ENCODE measurements around the gene CLDN24. TPM values are rescaled to one million over a fixed set of nuclear protein-coding genes. Genes with fewer than 3 reads are reported as not detected.

CLDN24 gene
- total RNA-seq, 1 experiment from 2014 or later: not detected

- H3K36me3 Mint-ChIP-seq (ENCODE audit: insufficient read depth in 1 of 3, low read depth in 3 of 3): peaks cover 11 to 39% (median 36%) of the 10 kb centered on the region in 3 experiments
- H4K91ac ChIP-seq (ENCODE audit: insufficient read length, low read depth, low read length): no peak overlapping the region
- H3K79me2 ChIP-seq (ENCODE audit: insufficient read depth, low read length): no peaks in the 10 kb centered on the region
- H3T11ph ChIP-seq (ENCODE audit: low read length): no peak overlapping the region
- H2BK5ac ChIP-seq (ENCODE audit: insufficient read length, low read length): no peak overlapping the region
- no peak overlapping the region for H3K14ac ChIP-seq (ENCODE audit: insufficient read depth, low read length)
- H2AFZ ChIP-seq (ENCODE audit: low read length): no peak overlapping the region
- H3K4me2 ChIP-seq (ENCODE audit: insufficient read depth, insufficient read length, low read length): no peak overlapping the region
- no peak for TF ChIP-seq CTCF (conservative IDR thresholded peaks at IDR 0.05)
- H2AK5ac ChIP-seq (ENCODE audit: insufficient read length, low read length): no peak overlapping the region
- DNase-seq: no peak
- H3K4me1 ChIP-seq (ENCODE audit: insufficient read depth, low read length): no peaks in the 10 kb centered on the region
- H4K20me1 ChIP-seq (ENCODE audit: control insufficient read depth, insufficient read depth, insufficient read length): no peaks in the 10 kb centered on the region
- no peak overlapping the region for H3K27ac Mint-ChIP-seq
- H3K9me3 Mint-ChIP-seq: no peaks in the 10 kb centered on the region
- H3K56ac ChIP-seq (ENCODE audit: insufficient read length, low read depth, low read length): no peak overlapping the region
- H2BK120ac ChIP-seq (ENCODE audit: low read depth, low read length, poor library complexity, severe bottlenecking): no peak overlapping the region
- H2BK15ac ChIP-seq (ENCODE audit: low read depth, low read length): no peak overlapping the region
- no peaks in the 10 kb centered on the region for H3K27me3 Mint-ChIP-seq (ENCODE audit: low read depth)
- H3K18ac ChIP-seq (ENCODE audit: insufficient read length, low read depth, low read length): no peak overlapping the region
- no peaks in the 10 kb centered on the region for H3K79me1 ChIP-seq (ENCODE audit: insufficient read depth, low read depth, low read length, poor library complexity, severe bottlenecking)
- no CpG with 5 or more reads among the region's 4 CpGs for WGBS (ENCODE audit: extremely low coverage, insufficient read length, low lambda C conversion rate)
- no peak overlapping the region for H4K8ac ChIP-seq (replicated peaks; ENCODE audit: insufficient read length, low read depth, low read length)
- no peak overlapping the region for H4K5ac ChIP-seq (ENCODE audit: insufficient read length, low read depth, low read length)
- no peak overlapping the region for H3K23ac ChIP-seq (ENCODE audit: insufficient read length, low read depth, low read length)
- no peak overlapping the region for H3K4me3 Mint-ChIP-seq
- H2BK20ac ChIP-seq (ENCODE audit: low read depth, low read length, poor library complexity, severe bottlenecking): no peak overlapping the region
- no peaks in the 10 kb centered on the region for H3K23me2 ChIP-seq (ENCODE audit: insufficient read length, low read depth, low read length, poor library complexity, severe bottlenecking)
- no peak overlapping the region for H2BK12ac ChIP-seq (ENCODE audit: insufficient read length, low read depth, low read length)
- no peak overlapping the region for H3K27ac ChIP-seq (ENCODE audit: insufficient read length, low read depth, low read length)
- H3K9me3 ChIP-seq (ENCODE audit: control insufficient read depth, low read depth, low read length): no peaks in the 10 kb centered on the region
- H3K4me1 Mint-ChIP-seq: no peaks in the 10 kb centered on the region
- H3K4ac ChIP-seq (ENCODE audit: low read depth, low read length): no peak overlapping the region
- H3K27me3 ChIP-seq (ENCODE audit: insufficient read depth, low read length): no peaks in the 10 kb centered on the region
- no peak overlapping the region for H3K9ac ChIP-seq (ENCODE audit: extremely low read depth, insufficient read length, low read length)
Observed at GRCh38 chr4:183303301-183303700, 18.9 kb downstream of the CLDN24 start.
